SK-N-SH (cell line): Measurements from ENCODE around the gene PLEKHG2. TPM values are rescaled to one million over a fixed set of nuclear protein-coding genes. Genes with fewer than 3 reads are reported as not detected.

Source experiments
- CTCF ChIA-PET: fragments of 300-600, 350-600 bp; formaldehyde crosslinking; extraction: SDS; loops from one replicate; lab custom pipeline; 2021; lab: Yijun Ruan, JAX
- POLR2A ChIA-PET: fragments of 350-600 bp; sonication (Branson Sonifier 250); formaldehyde crosslinking; extraction: SDS; loops from one replicate; lab custom pipeline; 2020; ENCODE audit warnings: antibody characterized with exemption, inconsistent platforms; lab: Yijun Ruan, JAX
- DNase-seq: peaks from one replicate; pipeline ENCODE4 v3.0.0; 2012
- H2AFZ ChIP-seq: fragments of 200-600 bp; sonication (generic); 2 replicates; pipeline ENCODE4 v1.8.1; 2016; ENCODE audit warnings: antibody characterized with exemption, mild to moderate bottlenecking, low read depth
- H3F3A ChIP-seq: fragments of 200-600 bp; sonication (generic); replicated peaks from 2 replicates; pipeline ENCODE3; 2016; ENCODE audit warnings: antibody characterized with exemption, mild to moderate bottlenecking; ENCODE audit not compliant: insufficient read depth
- H3K27ac ChIP-seq, 2 experiments: fragments of 200-500 bp in 1 of 2; fragments of 200-600 bp in 1 of 2; sonication (Bioruptor generic) in 1 of 2; sonication (generic), shearing (Covaris generic) in 1 of 2; 2 replicates each; pipeline versions ENCODE4 v1.5.1 to v1.6.1; 2014 to 2016; ENCODE audit warnings: low read depth in 2 of 2, inconsistent platforms in 1 of 2, low read length in 1 of 2, mild to moderate bottlenecking in 1 of 2, mixed read lengths in 1 of 2
- H3K27me3 ChIP-seq: fragments of 200-600 bp; sonication (generic), shearing (Covaris generic); 2 replicates; pipeline ENCODE4 v1.6.1; 2016; ENCODE audit warnings: mixed run types; ENCODE audit not compliant: insufficient read depth
- H3K36me3 ChIP-seq, 2 experiments: fragments of 200-500 bp in 1 of 2; fragments of 200-600 bp in 1 of 2; sonication (Bioruptor generic) in 1 of 2; sonication (generic) in 1 of 2; replicated peaks in 1 of 2; 2 replicates each; pipeline versions ENCODE3 to v1.5.1; 2014 to 2016; ENCODE audit warnings: low read length in 1 of 2, mild to moderate bottlenecking in 1 of 2; ENCODE audit not compliant: insufficient read depth in 2 of 2, control insufficient read depth in 1 of 2
- H3K4me1 ChIP-seq, 2 experiments: fragments of 200-500 bp in 1 of 2; fragments of 200-600 bp in 1 of 2; sonication (Bioruptor generic) in 1 of 2; sonication (generic), shearing (Covaris generic) in 1 of 2; 2 replicates each; pipeline versions ENCODE4 v1.5.1 to v1.6.1; 2014 to 2016; ENCODE audit warnings: low read depth in 1 of 2, low read length in 1 of 2, mixed run types in 1 of 2; ENCODE audit not compliant: insufficient read depth in 2 of 2, control insufficient read depth in 1 of 2
- H3K4me2 ChIP-seq: fragments of 200-600 bp; sonication (generic), shearing (Covaris generic); 2 replicates; pipeline ENCODE4 v1.6.1; 2017; ENCODE audit warnings: mixed run types
- H3K4me3 ChIP-seq, 2 experiments: fragments of 200-500 bp in 1 of 2; fragments of 200-600 bp in 1 of 2; sonication (Bioruptor generic) in 1 of 2; sonication (generic), shearing (Covaris generic) in 1 of 2; 2 replicates each; pipeline versions ENCODE4 v1.5.1 to v1.8.1; 2014 to 2016; ENCODE audit warnings: low read depth in 2 of 2, inconsistent platforms in 1 of 2, low read length in 1 of 2, mild to moderate bottlenecking in 1 of 2, mixed read lengths in 1 of 2, moderate library complexity in 1 of 2
- H3K79me2 ChIP-seq: fragments of 200-600 bp; sonication (generic); 2 replicates; pipeline ENCODE4 v1.8.1; 2017; ENCODE audit warnings: mild to moderate bottlenecking; ENCODE audit not compliant: insufficient read depth
- H3K9ac ChIP-seq: fragments of 200-600 bp; sonication (generic); 2 replicates; pipeline ENCODE4 v1.6.1; 2017; ENCODE audit warnings: mixed run types
- H3K9me2 ChIP-seq: fragments of 200-600 bp; sonication (generic); 2 replicates; pipeline ENCODE4 v1.6.1; 2017; ENCODE audit warnings: mixed run types
- H3K9me3 ChIP-seq: fragments of 200-600 bp; sonication (generic); 2 replicates; pipeline ENCODE4 v1.6.1; 2017; ENCODE audit warnings: mixed run types, mild to moderate bottlenecking, moderate library complexity
- H4K20me1 ChIP-seq: fragments of 200-600 bp; sonication (generic); 2 replicates; pipeline ENCODE4 v1.6.1; 2017; ENCODE audit warnings: mild to moderate bottlenecking, mixed run types; ENCODE audit not compliant: insufficient read depth
- FOXJ3 ChIP-seq: sonication (generic); formaldehyde crosslinking; IDR thresholded peaks from 2 replicates; pipeline ENCODE4 v1.5.1; 2020; ENCODE audit warnings: mild to moderate bottlenecking, missing genetic modification reagents
- JUND ChIP-seq: IDR thresholded peaks from 2 replicates; pipeline ENCODE4 v1.4.0; 2012
- MXI1 ChIP-seq: IDR thresholded peaks from 2 replicates; pipeline ENCODE4 v1.6.1; 2012; ENCODE audit warnings: mild to moderate bottlenecking, low read depth, low read length, improper control_type of control experiment
- RCOR1 ChIP-seq: fragments of 150-350 bp; IDR thresholded peaks from 2 replicates; pipeline ENCODE4 v1.6.1; 2017; ENCODE audit warnings: antibody characterized with exemption, low read length
- RXRA ChIP-seq: IDR thresholded peaks from 2 replicates; pipeline ENCODE4 v1.4.0; 2012; ENCODE audit warnings: low read depth, mild to moderate bottlenecking, borderline replicate concordance
- SIN3A ChIP-seq: IDR thresholded peaks from 2 replicates; pipeline ENCODE4 v1.6.1; 2012; ENCODE audit warnings: low read depth, mild to moderate bottlenecking, low read length, moderate library complexity, borderline replicate concordance
- TAF1 ChIP-seq: IDR thresholded peaks from 2 replicates; pipeline ENCODE4 v1.6.1; 2012; ENCODE audit warnings: low read depth, mild to moderate bottlenecking, low read length, moderate library complexity, borderline replicate concordance
- TCF12 ChIP-seq: IDR thresholded peaks from 2 replicates; pipeline ENCODE4 v1.4.0; 2012
- YY1 ChIP-seq: IDR thresholded peaks from 2 replicates; pipeline ENCODE4 v1.4.0; 2012; ENCODE audit warnings: low read depth, mild to moderate bottlenecking
- WGBS: methylation state at CpG from one replicate; pipeline ENCODE4 v1.1.6; 2017; ENCODE audit warnings: low lambda C conversion rate; 5-methylcytosine and 5-hydroxymethylcytosine counted together
- polyA plus RNA-seq, 3 experiments: library from polyadenylated mRNA; depleted of rRNA; stranded (reverse); fragments of >200 nt; gene quantifications; 2 replicates each; pipeline ENCODE4 v1.2.3, GENCODE V29; 2012
- TF ChIP-seq, protein P1 (sequence below): fragments of 150-350 bp; IDR thresholded peaks from 2 replicates; pipeline ENCODE4 v1.6.1; 2017; ENCODE audit warnings: antibody characterized with exemption, low read length, low read depth, borderline replicate concordance
- TF ChIP-seq, protein P2 (sequence below): fragments of 200-600 bp; sonication (generic); IDR thresholded peaks from 2 replicates; pipeline ENCODE4 v1.6.1; 2017; ENCODE audit warnings: antibody characterized with exemption, mild to moderate bottlenecking, moderate library complexity
- TF ChIP-seq, protein P3 (sequence below): IDR thresholded peaks from 2 replicates; pipeline ENCODE4 v1.4.0; 2012; ENCODE audit warnings: low read depth
- TF ChIP-seq, protein P4 (sequence below): IDR thresholded peaks from 2 replicates; pipeline ENCODE4 v1.4.0; 2012; ENCODE audit warnings: low read depth, borderline replicate concordance
- TF ChIP-seq, protein P5 (sequence below): IDR thresholded peaks from 2 replicates; pipeline ENCODE4; 2012
- TF ChIP-seq, protein P6 (sequence below): IDR thresholded peaks from 2 replicates; pipeline ENCODE4 v1.6.1; 2012; ENCODE audit warnings: mild to moderate bottlenecking, low read depth, low read length, moderate library complexity

Gene PLEKHG2
- polyA plus RNA-seq, 1 of the 3 experiments (the other 2 are of a cell fraction), result 13.6 TPM

DNA sequence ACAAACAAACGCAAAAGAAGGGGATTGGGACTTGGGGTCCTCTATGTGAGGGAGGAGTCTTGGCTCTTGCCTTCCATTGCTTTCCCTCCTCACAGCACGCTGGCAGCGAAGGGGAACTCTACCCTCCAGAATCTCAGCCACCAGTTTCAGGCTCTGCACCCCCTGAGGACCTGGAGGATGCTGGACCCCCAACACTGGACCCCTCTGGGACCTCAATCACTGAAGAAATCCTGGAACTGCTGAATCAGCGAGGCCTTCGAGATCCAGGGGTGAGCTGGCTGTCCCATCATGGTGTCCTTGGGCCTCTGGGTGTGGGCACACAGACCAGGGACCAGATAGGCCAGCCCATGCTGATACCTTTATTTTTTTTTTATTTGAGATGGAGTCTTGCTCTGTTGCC lies 9.6 kb downstream of the PLEKHG2 start:
- H3K27me3 ChIP-seq, result no peaks in the 10 kb centered on the region
- H3K4me3 ChIP-seq, result no peak overlapping the region
- no peak overlapping the region for H2AFZ ChIP-seq
- H3K9me3 ChIP-seq, result no peaks in the 10 kb centered on the region
- no peak for DNase-seq
- H4K20me1 ChIP-seq, result no peaks in the 10 kb centered on the region
- peaks cover 18 to 27% of the 10 kb centered on the region in 2 experiments for H3K36me3 ChIP-seq
- H3K27ac ChIP-seq, result no peak overlapping the region
- H3F3A ChIP-seq, result peaks cover 12% of the 10 kb centered on the region
- H3K9me2 ChIP-seq, result no peaks in the 10 kb centered on the region
- no peak overlapping the region for H3K9ac ChIP-seq
- H3K4me1 ChIP-seq, result no peaks in the 10 kb centered on the region
- WGBS, result 94% methylated on average over 5 of the region's 5 CpGs
- no peak for TF ChIP-seq RXRA
- no peak for TF ChIP-seq JUND
- TF ChIP-seq, protein P1, sequence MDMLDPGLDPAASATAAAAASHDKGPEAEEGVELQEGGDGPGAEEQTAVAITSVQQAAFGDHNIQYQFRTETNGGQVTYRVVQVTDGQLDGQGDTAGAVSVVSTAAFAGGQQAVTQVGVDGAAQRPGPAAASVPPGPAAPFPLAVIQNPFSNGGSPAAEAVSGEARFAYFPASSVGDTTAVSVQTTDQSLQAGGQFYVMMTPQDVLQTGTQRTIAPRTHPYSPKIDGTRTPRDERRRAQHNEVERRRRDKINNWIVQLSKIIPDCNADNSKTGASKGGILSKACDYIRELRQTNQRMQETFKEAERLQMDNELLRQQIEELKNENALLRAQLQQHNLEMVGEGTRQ, result no peak
- TF ChIP-seq, protein P2, sequence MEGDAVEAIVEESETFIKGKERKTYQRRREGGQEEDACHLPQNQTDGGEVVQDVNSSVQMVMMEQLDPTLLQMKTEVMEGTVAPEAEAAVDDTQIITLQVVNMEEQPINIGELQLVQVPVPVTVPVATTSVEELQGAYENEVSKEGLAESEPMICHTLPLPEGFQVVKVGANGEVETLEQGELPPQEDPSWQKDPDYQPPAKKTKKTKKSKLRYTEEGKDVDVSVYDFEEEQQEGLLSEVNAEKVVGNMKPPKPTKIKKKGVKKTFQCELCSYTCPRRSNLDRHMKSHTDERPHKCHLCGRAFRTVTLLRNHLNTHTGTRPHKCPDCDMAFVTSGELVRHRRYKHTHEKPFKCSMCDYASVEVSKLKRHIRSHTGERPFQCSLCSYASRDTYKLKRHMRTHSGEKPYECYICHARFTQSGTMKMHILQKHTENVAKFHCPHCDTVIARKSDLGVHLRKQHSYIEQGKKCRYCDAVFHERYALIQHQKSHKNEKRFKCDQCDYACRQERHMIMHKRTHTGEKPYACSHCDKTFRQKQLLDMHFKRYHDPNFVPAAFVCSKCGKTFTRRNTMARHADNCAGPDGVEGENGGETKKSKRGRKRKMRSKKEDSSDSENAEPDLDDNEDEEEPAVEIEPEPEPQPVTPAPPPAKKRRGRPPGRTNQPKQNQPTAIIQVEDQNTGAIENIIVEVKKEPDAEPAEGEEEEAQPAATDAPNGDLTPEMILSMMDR, result no peak
- no peak for TF ChIP-seq RCOR1
- no peak for TF ChIP-seq FOXJ3 (CRISPR knock-in tag)
- TF ChIP-seq MXI1, result no peak
- no peak for TF ChIP-seq TAF1
- no peak for TF ChIP-seq TCF12
- TF ChIP-seq, protein P3, sequence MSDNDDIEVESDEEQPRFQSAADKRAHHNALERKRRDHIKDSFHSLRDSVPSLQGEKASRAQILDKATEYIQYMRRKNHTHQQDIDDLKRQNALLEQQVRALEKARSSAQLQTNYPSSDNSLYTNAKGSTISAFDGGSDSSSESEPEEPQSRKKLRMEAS, result no peak
- peaks cover 9% of the 10 kb centered on the region; the same call in 1 of the 2 replicates for H3K79me2 ChIP-seq
- no peak overlapping the region for H3K4me2 ChIP-seq
- CTCF ChIA-PET, result no interaction called here
- POLR2A ChIA-PET, result interaction anchor here (3.0 kb wide), 1 partner anchor 14 kb away, joined by 10 read pairs; the partner anchor contains the start of gene RPS16

DNA sequence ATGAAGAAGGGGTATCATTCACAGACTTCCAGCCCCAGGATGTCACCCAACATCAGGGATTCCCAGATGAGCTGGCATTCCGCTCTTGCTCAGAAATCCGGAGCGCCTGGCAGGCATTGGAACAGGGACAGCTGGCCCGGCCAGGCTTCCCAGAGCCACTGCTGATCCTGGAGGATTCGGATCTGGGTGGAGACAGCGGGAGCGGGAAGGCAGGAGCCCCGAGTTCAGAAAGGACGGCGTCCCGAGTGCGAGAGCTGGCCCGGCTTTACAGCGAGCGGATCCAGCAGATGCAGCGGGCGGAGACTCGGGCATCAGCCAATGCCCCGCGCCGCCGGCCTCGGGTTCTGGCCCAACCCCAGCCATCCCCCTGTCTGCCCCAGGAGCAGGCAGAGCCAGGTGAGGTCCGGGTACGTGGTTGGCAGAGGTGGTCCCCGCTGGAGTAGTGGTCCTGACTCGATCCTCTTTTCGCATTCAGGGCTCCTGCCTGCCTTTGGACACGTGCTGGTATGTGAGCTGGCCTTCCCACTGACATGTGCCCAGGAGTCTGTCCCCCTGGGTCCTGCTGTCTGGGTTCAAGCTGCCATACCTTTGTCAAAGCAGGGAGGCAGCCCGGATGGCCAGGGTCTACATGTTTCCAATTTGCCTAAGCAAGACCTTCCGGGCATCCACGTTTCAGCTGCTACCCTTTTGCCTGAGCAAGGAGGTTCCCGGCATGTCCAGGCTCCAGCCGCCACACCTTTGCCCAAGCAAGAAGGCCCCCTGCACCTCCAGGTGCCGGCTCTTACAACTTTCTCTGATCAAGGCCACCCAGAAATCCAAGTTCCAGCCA lies 11.0 kb downstream of the PLEKHG2 start:
- DNase-seq, result no peak
- Histone ChIP-seq H3K4me1 (peaks cover 3 to 5% of the 10 kb centered on the region in 2 experiments; a peak in 2 of 4 replicates), H3K79me2 (no peaks in the 10 kb centered on the region; the same call in 1 of the 2 replicates), H3F3A (peaks cover 21% of the 10 kb centered on the region), H4K20me1 (no peaks in the 10 kb centered on the region), H3K9ac (no peak overlapping the region), H3K9me3 (no peaks in the 10 kb centered on the region), H3K27ac (no peak overlapping the region), H3K4me2 (no peak overlapping the region), H3K9me2 (no peaks in the 10 kb centered on the region), H3K27me3 (no peaks in the 10 kb centered on the region), H3K4me3 (no peak overlapping the region), H3K36me3 (peaks cover 18 to 25% of the 10 kb centered on the region in 2 experiments), H2AFZ (no peak overlapping the region)
- 89% methylated on average over 32 of the region's 35 CpGs for WGBS
- ChIA-PET CTCF (interaction anchor here (0.9 to 1.4 kb wide), 4 partner anchors 9 to 51 kb away, joined by 3 to 7 read pairs (median 4); partner anchors contain the start of gene PLEKHG2), POLR2A (interaction anchor here (2.9 kb wide), 1 partner anchor 12 kb away, joined by 17 read pairs; the partner anchor contains the start of gene RPS16)
- TF ChIP-seq FOXJ3 (CRISPR knock-in tag) (no peak), SIN3A (no peak), YY1 (no peak)
- TF ChIP-seq, protein P4, sequence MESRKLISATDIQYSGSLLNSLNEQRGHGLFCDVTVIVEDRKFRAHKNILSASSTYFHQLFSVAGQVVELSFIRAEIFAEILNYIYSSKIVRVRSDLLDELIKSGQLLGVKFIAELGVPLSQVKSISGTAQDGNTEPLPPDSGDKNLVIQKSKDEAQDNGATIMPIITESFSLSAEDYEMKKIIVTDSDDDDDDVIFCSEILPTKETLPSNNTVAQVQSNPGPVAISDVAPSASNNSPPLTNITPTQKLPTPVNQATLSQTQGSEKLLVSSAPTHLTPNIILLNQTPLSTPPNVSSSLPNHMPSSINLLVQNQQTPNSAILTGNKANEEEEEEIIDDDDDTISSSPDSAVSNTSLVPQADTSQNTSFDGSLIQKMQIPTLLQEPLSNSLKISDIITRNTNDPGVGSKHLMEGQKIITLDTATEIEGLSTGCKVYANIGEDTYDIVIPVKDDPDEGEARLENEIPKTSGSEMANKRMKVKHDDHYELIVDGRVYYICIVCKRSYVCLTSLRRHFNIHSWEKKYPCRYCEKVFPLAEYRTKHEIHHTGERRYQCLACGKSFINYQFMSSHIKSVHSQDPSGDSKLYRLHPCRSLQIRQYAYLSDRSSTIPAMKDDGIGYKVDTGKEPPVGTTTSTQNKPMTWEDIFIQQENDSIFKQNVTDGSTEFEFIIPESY, result no peak
- TF ChIP-seq, protein P5, sequence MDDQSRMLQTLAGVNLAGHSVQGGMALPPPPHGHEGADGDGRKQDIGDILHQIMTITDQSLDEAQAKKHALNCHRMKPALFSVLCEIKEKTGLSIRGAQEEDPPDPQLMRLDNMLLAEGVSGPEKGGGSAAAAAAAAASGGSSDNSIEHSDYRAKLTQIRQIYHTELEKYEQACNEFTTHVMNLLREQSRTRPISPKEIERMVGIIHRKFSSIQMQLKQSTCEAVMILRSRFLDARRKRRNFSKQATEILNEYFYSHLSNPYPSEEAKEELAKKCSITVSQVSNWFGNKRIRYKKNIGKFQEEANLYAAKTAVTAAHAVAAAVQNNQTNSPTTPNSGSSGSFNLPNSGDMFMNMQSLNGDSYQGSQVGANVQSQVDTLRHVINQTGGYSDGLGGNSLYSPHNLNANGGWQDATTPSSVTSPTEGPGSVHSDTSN, result no peak
- TF ChIP-seq, protein P3, result no peak
- TF ChIP-seq, protein P6, sequence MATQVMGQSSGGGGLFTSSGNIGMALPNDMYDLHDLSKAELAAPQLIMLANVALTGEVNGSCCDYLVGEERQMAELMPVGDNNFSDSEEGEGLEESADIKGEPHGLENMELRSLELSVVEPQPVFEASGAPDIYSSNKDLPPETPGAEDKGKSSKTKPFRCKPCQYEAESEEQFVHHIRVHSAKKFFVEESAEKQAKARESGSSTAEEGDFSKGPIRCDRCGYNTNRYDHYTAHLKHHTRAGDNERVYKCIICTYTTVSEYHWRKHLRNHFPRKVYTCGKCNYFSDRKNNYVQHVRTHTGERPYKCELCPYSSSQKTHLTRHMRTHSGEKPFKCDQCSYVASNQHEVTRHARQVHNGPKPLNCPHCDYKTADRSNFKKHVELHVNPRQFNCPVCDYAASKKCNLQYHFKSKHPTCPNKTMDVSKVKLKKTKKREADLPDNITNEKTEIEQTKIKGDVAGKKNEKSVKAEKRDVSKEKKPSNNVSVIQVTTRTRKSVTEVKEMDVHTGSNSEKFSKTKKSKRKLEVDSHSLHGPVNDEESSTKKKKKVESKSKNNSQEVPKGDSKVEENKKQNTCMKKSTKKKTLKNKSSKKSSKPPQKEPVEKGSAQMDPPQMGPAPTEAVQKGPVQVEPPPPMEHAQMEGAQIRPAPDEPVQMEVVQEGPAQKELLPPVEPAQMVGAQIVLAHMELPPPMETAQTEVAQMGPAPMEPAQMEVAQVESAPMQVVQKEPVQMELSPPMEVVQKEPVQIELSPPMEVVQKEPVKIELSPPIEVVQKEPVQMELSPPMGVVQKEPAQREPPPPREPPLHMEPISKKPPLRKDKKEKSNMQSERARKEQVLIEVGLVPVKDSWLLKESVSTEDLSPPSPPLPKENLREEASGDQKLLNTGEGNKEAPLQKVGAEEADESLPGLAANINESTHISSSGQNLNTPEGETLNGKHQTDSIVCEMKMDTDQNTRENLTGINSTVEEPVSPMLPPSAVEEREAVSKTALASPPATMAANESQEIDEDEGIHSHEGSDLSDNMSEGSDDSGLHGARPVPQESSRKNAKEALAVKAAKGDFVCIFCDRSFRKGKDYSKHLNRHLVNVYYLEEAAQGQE, result no peak
